Activated naive CD8-positive, alpha-beta T cell (primary cell): Measurements from ENCODE around the gene MTIF2.
"Not testable (repeated sequence)": the region's sequence is repeated elsewhere in the genome, so short reads cannot be mapped to it uniquely, and the experiment has no call there.

Experiments
- H3K27ac Mint-ChIP-seq: one replicate; pipeline ENCODE4 v1.8.0; 2021; ENCODE audit warnings: mixed read lengths
- H3K27me3 Mint-ChIP-seq: one replicate; pipeline ENCODE4 v1.8.0; 2021; ENCODE audit warnings: mixed read lengths
- H3K36me3 Mint-ChIP-seq: one replicate; pipeline ENCODE4 v1.8.0; 2021; ENCODE audit warnings: mixed read lengths
- H3K4me1 Mint-ChIP-seq: one replicate; pipeline ENCODE4 v1.8.0; 2021; ENCODE audit warnings: low read depth, mixed read lengths
- H3K4me3 Mint-ChIP-seq: one replicate; pipeline ENCODE4 v1.8.0; 2021; ENCODE audit warnings: mild to moderate bottlenecking, mixed read lengths
- H3K9me3 Mint-ChIP-seq: one replicate; pipeline ENCODE4 v1.8.0; 2021; ENCODE audit warnings: low read depth, mixed read lengths

MTIF2 gene, protein sequence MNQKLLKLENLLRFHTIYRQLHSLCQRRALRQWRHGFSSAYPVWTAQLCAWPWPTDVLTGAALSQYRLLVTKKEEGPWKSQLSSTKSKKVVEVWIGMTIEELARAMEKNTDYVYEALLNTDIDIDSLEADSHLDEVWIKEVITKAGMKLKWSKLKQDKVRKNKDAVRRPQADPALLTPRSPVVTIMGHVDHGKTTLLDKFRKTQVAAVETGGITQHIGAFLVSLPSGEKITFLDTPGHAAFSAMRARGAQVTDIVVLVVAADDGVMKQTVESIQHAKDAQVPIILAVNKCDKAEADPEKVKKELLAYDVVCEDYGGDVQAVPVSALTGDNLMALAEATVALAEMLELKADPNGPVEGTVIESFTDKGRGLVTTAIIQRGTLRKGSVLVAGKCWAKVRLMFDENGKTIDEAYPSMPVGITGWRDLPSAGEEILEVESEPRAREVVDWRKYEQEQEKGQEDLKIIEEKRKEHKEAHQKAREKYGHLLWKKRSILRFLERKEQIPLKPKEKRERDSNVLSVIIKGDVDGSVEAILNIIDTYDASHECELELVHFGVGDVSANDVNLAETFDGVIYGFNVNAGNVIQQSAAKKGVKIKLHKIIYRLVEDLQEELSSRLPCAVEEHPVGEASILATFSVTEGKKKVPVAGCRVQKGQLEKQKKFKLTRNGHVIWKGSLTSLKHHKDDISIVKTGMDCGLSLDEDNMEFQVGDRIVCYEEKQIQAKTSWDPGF

DNA sequence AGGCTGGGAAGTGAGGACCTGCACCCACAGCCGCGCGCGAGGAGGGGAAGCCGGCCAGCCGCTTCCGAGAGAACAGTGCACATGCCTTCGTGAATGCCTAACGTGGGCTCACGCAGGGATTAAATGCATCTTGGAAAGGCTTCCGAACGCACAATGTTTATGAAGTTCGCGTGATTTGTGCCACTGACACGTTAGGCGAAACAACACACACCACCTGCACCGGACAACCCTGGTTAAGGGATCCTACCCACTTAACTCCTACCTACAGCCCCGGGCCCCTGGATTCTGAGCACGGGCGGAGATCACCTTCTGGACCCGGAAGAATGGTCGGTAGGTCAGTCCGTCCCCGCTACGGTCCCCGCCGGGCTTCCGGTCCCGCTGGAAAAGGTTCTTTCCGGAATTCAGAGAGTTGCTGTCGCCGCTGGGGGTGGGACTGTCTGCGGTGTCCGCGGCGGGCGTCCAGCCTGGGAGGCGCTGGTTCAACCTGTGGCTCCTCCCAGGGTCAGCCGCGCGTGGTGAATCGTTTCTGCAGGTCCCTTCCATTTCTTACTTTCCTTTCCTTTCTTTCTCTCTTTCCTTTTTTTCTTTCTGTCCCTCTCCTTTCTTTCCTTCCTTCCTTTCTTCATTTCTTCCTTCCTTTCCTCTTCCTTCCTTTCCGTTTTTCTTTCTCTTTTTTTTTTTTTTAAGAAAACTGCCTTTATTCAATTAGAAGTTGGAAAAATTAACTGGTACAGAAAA lies at the start of gene MTIF2:
Gene MTIF2 (minus strand): TSS at position 325 of the 738 bp plus-strand sequence. CDS start 5,373 bp downstream, outside the sequence.
- Mint-ChIP-seq H3K27ac (peak within 1 kb of the TSS; percentile 94), H3K9me3 (no peaks in the 10 kb centered on the region), H3K4me3 (peak within 1 kb of the TSS; percentile 98), H3K36me3 (peaks cover 4% of the 10 kb centered on the region), H3K4me1 (peaks cover 22% of the 10 kb centered on the region), H3K27me3 (peaks cover 2% of the 10 kb centered on the region)

DNA sequence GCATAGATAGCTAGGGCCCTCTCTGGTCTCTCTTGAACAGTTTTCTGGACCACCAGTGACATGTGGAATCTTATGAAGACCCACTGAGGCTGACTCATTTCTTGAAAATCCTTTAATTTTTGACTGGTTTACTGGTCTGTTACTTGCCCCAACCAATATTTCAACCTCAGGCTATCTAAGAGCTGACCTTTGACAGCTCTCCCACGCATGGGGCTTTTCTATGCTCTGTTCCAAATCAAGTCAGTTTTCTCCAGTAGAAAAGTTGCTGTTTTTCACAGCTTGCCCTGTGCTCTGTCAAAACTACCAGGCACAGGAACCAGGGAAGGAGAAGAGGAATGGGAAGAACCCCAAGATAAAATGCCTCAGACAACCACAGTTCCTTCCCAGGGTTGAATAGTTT lies 46.0 kb upstream of the MTIF2 start:
- Mint-ChIP-seq H3K27me3 (no peaks in the 10 kb centered on the region), H3K4me3 (no peak overlapping the region), H3K36me3 (peaks cover 14% of the 10 kb centered on the region), H3K9me3 (no peaks in the 10 kb centered on the region), H3K4me1 (peaks cover 10% of the 10 kb centered on the region), H3K27ac (no peak overlapping the region)

DNA sequence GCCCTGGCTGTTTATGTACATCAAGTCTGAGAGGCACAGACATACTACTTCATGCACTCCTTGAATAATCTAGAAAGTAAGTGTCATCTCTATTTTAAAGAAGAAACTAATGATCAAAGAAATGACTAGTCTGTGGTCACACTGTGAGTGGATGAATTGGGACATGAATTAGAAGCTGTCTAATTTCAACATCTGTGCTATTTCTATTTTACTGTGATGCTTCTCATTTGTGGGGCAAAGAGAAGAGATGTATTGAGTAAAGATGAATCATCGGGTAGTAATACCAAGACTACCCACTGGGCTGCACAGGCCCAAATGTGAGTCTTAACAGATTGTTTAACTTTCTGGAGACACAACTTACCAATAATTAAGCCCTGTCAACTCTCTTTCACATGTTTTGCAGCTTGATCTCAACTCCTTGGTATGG lies 42.4 kb upstream of the MTIF2 start:
- H3K27me3 Mint-ChIP-seq = no peaks in the 10 kb centered on the region
- H3K4me3 Mint-ChIP-seq = no peak overlapping the region
- peaks cover 15% of the 10 kb centered on the region for H3K4me1 Mint-ChIP-seq
- H3K9me3 Mint-ChIP-seq = no peaks in the 10 kb centered on the region
- peak overlapping the region; percentile 79 for H3K27ac Mint-ChIP-seq
- H3K36me3 Mint-ChIP-seq = peaks cover 17% of the 10 kb centered on the region

DNA sequence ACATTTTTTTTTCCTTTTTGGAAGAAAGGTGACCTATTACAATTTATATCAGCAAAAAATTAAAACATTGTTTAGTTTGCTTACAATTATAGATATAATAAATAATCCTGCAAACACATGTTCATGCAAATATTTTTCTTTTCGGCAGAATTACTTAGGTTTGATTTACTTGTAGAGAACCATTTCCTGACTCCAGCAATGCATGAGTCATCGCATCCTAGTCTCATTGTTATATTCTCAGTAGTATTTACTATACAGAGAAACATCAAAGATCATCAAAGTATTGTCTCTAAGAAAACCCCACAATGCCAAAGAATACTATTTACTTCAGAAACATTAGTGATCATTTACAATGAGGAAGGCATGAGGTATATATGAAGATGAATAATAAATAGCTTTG lies 40.4 kb upstream of the MTIF2 start:
- Mint-ChIP-seq H3K36me3 (peaks cover 15% of the 10 kb centered on the region), H3K4me1 (peaks cover 15% of the 10 kb centered on the region), H3K4me3 (no peak overlapping the region), H3K27me3 (no peaks in the 10 kb centered on the region), H3K27ac (no peak overlapping the region), H3K9me3 (no peaks in the 10 kb centered on the region)

DNA sequence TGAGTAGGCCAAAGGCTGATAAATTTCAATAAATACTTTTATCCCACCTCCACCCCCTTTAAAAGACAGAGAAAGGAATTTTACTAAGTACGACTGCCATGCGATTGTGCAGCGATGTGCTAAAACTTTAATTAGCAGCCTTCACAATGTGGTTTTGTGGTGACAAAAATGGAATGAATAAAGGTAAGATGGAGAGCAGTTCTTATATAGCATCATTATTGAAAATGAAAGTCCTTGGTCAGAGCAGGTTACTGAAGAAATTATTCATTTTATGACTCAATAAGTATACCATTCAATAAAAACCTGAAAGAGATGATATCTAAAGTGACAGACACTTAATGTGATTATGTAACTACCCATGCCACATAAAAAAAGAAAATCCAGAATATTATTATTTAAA lies 33.2 kb upstream of the MTIF2 start:
- Mint-ChIP-seq H3K4me3 (no peak overlapping the region), H3K36me3 (no peaks in the 10 kb centered on the region), H3K27ac (no peak overlapping the region), H3K9me3 (no peaks in the 10 kb centered on the region), H3K4me1 (peaks cover 8% of the 10 kb centered on the region), H3K27me3 (no peaks in the 10 kb centered on the region)

DNA sequence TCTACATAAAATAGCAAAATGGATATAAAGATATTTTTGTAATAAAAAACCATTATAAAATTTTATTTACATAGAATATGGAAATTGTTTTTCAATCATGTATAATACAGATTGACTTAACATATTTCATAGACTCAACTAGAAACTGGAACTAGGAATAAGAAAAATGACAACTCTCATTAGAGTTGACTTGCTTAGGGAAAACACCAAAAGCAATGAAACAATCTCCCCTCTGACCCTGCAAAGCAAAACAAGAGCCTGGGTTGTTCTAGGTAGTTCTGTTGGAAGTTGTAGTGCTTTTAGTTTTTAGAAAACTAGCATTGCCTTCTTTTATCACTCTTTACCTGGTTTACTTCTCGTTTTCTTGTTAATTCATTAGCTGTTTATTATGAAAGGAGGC lies 32.2 kb upstream of the MTIF2 start:
- no peaks in the 10 kb centered on the region for H3K27me3 Mint-ChIP-seq
- no peaks in the 10 kb centered on the region for H3K9me3 Mint-ChIP-seq
- peaks cover 8% of the 10 kb centered on the region for H3K4me1 Mint-ChIP-seq
- H3K4me3 Mint-ChIP-seq = no peak overlapping the region
- no peaks in the 10 kb centered on the region for H3K36me3 Mint-ChIP-seq
- no peak overlapping the region for H3K27ac Mint-ChIP-seq

DNA sequence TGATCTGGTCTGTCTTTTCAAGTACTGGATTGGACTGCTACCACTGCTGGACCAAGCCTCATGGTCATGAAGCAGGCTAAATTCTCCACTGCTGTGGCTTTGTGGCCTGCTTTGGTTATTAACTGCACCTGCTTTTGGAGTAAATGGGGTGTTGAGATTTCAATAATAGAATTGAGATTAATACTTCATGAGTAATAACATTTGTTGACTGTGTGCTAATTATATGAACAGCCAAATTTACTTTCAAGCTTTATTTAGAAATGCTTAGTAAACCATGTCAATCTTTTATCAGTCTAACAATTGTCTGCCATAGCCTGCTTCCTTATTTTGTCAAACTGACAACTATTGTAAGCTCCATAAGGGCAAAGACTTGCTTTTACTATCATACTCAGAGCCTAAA lies 27.4 kb upstream of the MTIF2 start:
- Mint-ChIP-seq H3K27ac (no peak overlapping the region), H3K9me3 (no peaks in the 10 kb centered on the region), H3K4me1 (peaks cover 16% of the 10 kb centered on the region), H3K4me3 (no peak overlapping the region), H3K27me3 (no peaks in the 10 kb centered on the region), H3K36me3 (no peaks in the 10 kb centered on the region)

DNA sequence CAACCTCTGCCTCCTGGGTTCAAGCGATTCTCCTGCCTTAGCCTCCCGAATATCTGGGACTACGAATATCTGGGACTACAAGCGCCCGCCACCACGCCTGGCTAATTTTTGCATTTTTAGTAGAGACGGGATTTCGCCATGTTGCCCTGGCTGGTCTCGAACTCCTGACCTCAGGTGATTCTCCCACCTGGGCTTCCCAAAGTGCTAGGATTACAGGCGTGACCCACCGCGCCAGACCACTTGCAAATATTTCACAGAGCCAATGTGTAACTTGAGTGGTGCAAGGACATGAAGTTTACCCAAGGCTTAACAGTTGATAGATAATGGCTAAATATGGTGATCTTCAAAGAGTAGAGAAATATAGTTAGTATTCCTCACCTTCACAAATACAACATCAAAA lies 14.1 kb upstream of the MTIF2 start:
- peak overlapping the region; percentile 93 for H3K4me3 Mint-ChIP-seq
- peaks cover 4% of the 10 kb centered on the region for H3K36me3 Mint-ChIP-seq
- no peaks in the 10 kb centered on the region for H3K27me3 Mint-ChIP-seq
- H3K27ac Mint-ChIP-seq = peak overlapping the region; percentile 78
- H3K9me3 Mint-ChIP-seq = no peaks in the 10 kb centered on the region
- H3K4me1 Mint-ChIP-seq = peaks cover 32% of the 10 kb centered on the region

DNA sequence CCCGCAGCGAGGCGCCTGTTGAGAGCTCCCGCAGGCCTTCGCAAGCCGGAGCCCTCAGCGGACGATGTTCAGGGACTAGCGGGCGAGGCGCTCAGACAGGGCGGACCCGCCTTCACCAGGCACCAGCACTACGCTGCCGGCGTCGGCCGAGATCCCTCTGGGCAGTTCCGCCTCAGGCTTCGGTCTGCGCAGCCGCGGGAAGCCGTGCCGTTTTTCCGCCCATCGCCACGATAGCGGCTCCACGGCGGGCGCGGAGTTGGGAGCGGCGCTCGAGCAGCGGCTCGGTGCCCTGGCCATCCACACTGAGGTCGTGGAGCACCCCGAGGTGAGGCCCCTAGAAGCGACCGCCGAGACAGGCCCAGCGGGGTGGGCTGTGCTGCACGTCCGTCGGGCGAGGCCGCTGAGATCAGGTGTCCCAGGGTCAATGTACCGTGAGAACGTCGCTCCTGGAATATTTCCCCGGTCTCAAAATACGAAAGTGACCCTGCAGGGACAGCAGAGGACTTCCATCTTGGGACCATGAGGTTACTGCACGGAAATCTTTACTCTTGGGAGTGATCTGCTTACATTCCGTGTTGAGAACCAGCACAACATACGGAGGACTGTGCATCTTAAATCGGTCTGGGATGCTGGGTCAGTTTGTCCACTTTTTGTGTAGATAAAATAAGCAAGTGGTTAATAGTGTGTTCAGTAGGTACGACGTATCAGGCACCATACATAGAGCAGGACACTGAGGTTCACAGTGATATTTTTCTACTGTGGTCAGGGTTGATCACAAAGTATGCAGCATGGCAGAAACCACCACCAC lies 13.3 kb upstream of the MTIF2 start:
- Mint-ChIP-seq H3K9me3 (no peaks in the 10 kb centered on the region), H3K4me3 (peak overlapping the region; percentile 93), H3K4me1 (peaks cover 32% of the 10 kb centered on the region), H3K27me3 (no peaks in the 10 kb centered on the region), H3K36me3 (peaks cover 4% of the 10 kb centered on the region), H3K27ac (peak overlapping the region; percentile 95)

DNA sequence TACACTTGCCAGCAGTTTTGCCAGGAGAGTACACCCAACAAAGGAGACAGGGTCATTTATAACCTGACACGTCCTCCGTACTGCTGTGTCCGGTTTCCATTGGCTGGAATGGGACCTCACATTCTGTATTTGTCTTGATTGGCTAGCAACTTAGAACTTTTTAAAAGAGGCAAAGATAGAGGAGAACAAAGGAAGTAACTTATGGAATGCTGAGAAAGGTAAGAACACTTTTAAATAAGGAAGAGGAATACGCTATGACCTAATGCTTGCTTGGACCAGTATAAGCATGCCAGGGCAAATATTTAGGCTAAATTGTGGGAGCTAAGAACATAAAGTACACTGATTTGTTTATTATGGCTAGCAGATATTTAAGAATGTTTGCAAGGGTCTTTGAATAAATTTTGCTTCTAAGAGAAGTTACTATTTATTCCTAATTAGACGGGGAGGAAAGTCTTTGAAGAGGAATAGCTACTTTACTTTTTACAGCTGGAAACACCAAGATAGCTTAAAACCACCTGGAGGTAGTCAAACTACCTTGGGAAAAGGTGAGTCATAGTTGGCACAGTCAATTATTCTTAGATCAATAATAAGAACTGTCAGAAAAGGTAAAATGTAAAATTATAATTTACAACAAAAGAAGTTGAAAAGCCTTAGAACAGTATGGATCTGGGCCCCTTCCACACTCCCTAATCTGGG lies 12.0 kb upstream of the MTIF2 start:
- H3K27ac Mint-ChIP-seq = peak overlapping the region; percentile 80
- H3K36me3 Mint-ChIP-seq, H3K9me3 Mint-ChIP-seq, H3K27me3 Mint-ChIP-seq: not testable (repeated sequence)
- peak overlapping the region; percentile 62 for H3K4me3 Mint-ChIP-seq
- H3K4me1 Mint-ChIP-seq = peaks cover 27% of the 10 kb centered on the region

DNA sequence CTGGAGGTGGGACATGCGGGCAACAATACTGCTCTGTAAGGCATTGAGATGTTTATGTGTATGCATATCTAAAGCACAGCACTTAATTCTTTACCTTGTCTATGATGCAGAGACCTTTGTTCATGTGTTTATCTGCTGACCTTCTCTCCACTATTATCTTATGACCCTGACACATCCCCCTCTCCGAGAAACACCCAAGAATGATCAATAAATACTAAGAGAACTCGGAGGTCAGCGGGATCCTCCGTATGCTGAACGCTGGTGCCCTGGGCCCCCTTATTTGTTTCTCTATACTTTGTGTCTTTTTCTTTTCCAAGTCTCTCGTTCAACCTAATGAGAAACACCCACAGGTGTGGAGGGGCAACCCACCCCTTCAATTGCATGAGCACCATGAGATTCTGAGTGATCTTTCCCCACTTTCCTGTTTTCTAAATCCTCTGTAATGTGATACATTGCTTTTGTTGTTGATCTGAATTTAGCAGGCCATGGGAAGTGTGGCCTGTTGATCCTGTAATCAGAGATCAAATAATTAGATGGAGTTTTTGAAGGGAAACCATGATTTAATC lies 10.9 kb upstream of the MTIF2 start:
- H3K4me1 Mint-ChIP-seq = peaks cover 26% of the 10 kb centered on the region
- H3K27me3 Mint-ChIP-seq, H3K9me3 Mint-ChIP-seq, H3K4me3 Mint-ChIP-seq, H3K27ac Mint-ChIP-seq, H3K36me3 Mint-ChIP-seq: not testable (repeated sequence)

DNA sequence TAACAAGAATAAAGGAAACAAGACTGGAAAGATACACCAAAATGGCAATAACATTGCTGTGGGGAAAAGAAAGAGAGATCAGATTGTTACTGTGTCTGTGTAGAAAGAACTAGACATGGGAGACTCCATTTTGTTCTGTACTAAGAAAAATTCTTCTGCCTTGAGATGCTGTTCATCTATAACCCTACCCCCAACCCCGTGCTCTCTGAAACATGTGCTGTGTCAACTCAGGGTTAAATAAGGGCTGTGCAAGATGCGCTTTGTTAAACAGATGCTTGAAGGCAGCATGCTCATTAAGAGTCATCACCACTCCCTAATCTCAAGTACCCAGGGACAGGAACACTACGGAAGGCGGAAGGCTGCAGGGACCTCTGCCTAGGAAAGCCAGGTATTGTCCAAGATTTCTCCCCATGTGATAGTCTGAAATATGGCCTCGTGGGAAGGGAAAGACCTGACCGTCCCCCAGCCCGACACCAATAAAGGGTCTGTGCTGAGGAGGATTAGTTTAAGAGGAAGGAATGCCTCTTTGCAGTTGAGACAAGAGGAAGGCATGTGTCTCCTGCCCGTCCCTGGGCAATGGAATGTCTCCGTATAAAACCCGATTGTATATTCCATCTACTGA lies 10.3 kb upstream of the MTIF2 start:
- not testable (repeated sequence) for H3K9me3 Mint-ChIP-seq, H3K4me3 Mint-ChIP-seq, H3K27me3 Mint-ChIP-seq, H3K27ac Mint-ChIP-seq, H3K36me3 Mint-ChIP-seq
- H3K4me1 Mint-ChIP-seq = peaks cover 24% of the 10 kb centered on the region

DNA sequence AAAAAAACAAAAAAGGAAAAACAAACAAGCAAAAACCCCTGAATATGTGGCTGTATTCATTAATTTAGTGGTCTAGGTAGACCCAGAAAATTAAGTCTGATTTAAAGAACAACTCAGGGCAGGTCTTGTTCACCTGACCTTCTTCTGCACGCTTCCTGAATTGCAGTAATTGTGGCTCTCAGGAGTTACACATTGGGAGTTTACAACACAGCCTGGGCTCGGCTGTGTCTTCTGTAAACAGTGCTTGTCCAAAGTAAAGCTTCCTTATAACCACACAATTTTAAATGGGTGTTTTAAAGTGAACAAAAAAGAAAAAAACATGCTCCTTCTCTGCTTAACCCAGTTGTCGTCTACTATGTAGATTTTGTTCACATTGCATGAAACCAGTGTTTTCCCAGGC lies 8.3 kb upstream of the MTIF2 start:
- H3K27me3 Mint-ChIP-seq = peaks cover 2% of the 10 kb centered on the region
- peaks cover 10% of the 10 kb centered on the region for H3K4me1 Mint-ChIP-seq
- H3K36me3 Mint-ChIP-seq = no peaks in the 10 kb centered on the region
- H3K9me3 Mint-ChIP-seq = no peaks in the 10 kb centered on the region
- H3K27ac Mint-ChIP-seq = no peak overlapping the region
- H3K4me3 Mint-ChIP-seq = no peak overlapping the region
